Esophagus squamous epithelium (tissue), 5 donors: ENCODE measurements around the gene MORC3. TPM values are rescaled to one million over a fixed set of nuclear protein-coding genes. Genes with fewer than 3 reads are reported as not detected.

Source experiments
- DNase-seq: peaks from one replicate; lab custom pipeline; 2025; lab: John Stamatoyannopoulos, UW
- H3K27ac ChIP-seq, 4 donors: fragments of 200-600 bp; sonication (generic); one replicate each; pipeline ENCODE4 v1.5.1; 2016 to 2019; ENCODE audit warnings: mild to moderate bottlenecking in 1 of 4
- H3K27me3 ChIP-seq, 4 donors: fragments of 200-600 bp; sonication (generic); 1 replicate in 3 of 4; 2 replicates in 1 of 4; pipeline versions ENCODE4 v1.5.1 to v1.6.0; 2017 to 2021; ENCODE audit warnings: antibody characterized with exemption in 1 of 4
- H3K36me3 ChIP-seq, 3 donors: fragments of 200-600 bp; sonication (generic); one replicate each; pipeline ENCODE4 v1.5.1; 2016 to 2019
- H3K4me1 ChIP-seq, 3 donors: fragments of 200-600 bp; sonication (generic); one replicate each; pipeline ENCODE4 v1.5.1; 2017 to 2019
- H3K4me3 ChIP-seq, 4 donors: fragments of 200-600 bp; sonication (generic); 1 replicate in 3 of 4; 2 replicates in 1 of 4; pipeline ENCODE4 v1.5.1; 2016 to 2019; ENCODE audit warnings: mild to moderate bottlenecking in 2 of 4, moderate library complexity in 1 of 4
- H3K9me3 ChIP-seq, 3 donors: fragments of 200-600 bp; sonication (generic); one replicate each; pipeline ENCODE4 v1.5.1; 2016 to 2019
- CTCF ChIP-seq, 6 experiments: fragments of 450-650 bp in 4 of 6; fragments of 200-600 bp in 2 of 6; sonication (generic) in 2 of 6; IDR thresholded peaks; one replicate each; pipeline ENCODE4 v1.5.1; 2016 to 2019; ENCODE audit warnings: antibody characterized with exemption in 6 of 6, mild to moderate bottlenecking in 4 of 6, moderate library complexity in 4 of 6
- POLR2A ChIP-seq, 4 donors: fragments of 450-650 bp; IDR thresholded peaks; one replicate each; pipeline ENCODE4 v1.6.1; 2017; ENCODE audit warnings: antibody characterized with exemption in 4 of 4, mild to moderate bottlenecking in 4 of 4, moderate library complexity in 3 of 4
- WGBS, 2 donors: methylation state at CpG; one replicate each; pipeline ENCODE4 v1.1.5; 2018; 5-methylcytosine and 5-hydroxymethylcytosine counted together
- intact Hi-C: fragments of 100-400 bp; cut with DNase I; formaldehyde crosslinking; loops from one replicate; pipeline ENCODE4 v1.15.0; 2022
- total RNA-seq, 4 donors: library from RNA; depleted of rRNA; stranded (reverse); fragments of >200 nt; gene quantifications; one replicate each; pipeline ENCODE4 v1.1.0, GENCODE V29; 2016
- donor health status: DM: yes; HTN: yes; CAD: no.

MORC3 gene
- total RNA-seq, 4 donors from 2014 or later, result 31.9 to 50.5 (median 43.1) TPM

DNA sequence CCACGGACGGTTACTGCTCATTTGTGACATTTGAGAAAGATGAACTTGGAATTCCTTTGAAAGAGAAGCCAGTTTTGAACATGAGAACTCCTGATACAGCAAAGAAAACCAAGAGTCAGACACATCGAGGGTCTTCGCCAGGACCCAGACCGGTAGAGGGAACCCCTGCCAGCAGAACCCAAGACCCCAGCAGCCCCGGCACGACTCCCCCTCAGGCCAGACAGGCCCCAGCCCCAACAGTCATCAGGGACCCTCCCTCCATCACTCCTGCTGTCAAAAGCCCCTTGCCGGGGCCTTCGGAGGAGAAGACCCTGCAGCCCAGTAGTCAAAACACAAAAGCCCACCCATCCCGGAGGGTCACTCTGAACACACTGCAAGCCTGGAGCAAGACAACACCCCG is 92.9 kb downstream of the MORC3 start:
- H3K27me3 ChIP-seq, result no peaks in the 10 kb centered on the region
- no peaks in the 10 kb centered on the region for H3K4me1 ChIP-seq
- DNase-seq, result no peak
- intact Hi-C loops, result no loop called here
- H3K36me3 ChIP-seq, result peaks cover 0 to 68% (median 10%) of the 10 kb centered on the region in 3 donors
- no peak for TF ChIP-seq POLR2A (IDR thresholded peaks at IDR 0.05)
- TF ChIP-seq CTCF (IDR thresholded peaks at IDR 0.05), result no peak
- no peak overlapping the region for H3K27ac ChIP-seq
- 71 to 83% methylated on average over 3 to 4 of the region's 11 CpGs for WGBS, 2 donors
- no peaks in the 10 kb centered on the region for H3K9me3 ChIP-seq
- H3K4me3 ChIP-seq, result no peak overlapping the region

DNA sequence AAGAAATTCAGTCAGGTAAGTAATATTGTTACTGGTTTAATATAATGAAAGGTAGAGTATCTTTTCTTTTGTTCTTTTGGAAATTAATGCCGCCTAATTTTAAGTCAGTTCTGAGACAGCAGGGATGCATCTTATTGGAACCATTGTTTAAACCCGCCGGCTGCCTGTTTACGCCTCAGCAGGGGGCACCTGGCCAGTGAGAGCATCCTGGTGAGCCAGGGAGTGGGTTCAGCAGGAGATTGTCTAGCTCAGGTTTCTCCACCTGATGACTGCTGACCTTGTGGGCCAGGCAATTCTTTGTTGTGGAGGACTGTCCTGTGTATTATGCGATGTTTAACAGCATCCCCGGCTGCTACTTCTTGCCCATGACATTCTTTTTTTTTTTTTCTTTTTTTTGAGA is 95.4 kb downstream of the MORC3 start:
- Histone ChIP-seq H3K9me3 (no peaks in the 10 kb centered on the region), H3K36me3 (peaks cover 0 to 75% (median 10%) of the 10 kb centered on the region in 3 donors), H3K27ac (no peak overlapping the region), H3K4me1 (peaks cover 0 to 7% (median 0%) of the 10 kb centered on the region in 3 donors), H3K4me3 (no peak overlapping the region), H3K27me3 (no peaks in the 10 kb centered on the region)
- intact Hi-C loops, result no loop called here
- TF ChIP-seq CTCF (IDR thresholded peaks at IDR 0.05) (no peak), POLR2A (IDR thresholded peaks at IDR 0.05) (no peak)
- WGBS, 2 donors, result 91 to 98% methylated on average over 4 to 6 of the region's 6 CpGs
- DNase-seq, result no peak

DNA sequence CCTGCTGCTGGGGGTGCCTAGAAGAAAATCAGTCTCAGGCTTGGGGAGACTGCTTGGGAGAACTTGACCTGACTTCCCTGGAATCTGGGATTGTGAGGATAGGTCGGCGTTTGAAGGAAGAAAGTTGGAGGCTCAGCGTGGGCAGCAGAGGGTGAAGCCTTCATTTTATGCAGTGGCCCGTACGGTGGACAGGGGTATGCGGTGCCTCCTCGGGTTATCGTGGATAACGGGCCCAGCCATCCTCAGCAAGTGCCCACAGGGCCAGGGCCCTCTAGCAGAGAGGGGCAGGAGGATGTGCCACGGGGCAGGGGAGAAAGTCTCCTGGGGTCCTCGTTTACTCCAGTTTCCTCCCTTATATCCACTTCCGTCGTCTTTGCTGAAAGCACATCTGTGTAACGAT is 99.2 kb downstream of the MORC3 start:
- H3K27me3 ChIP-seq, result no peaks in the 10 kb centered on the region
- no peaks in the 10 kb centered on the region for H3K9me3 ChIP-seq
- H3K36me3 ChIP-seq, result peaks cover 0 to 39% (median 6%) of the 10 kb centered on the region in 3 donors
- WGBS, 2 donors, result 82 to 83% methylated on average over 12 to 14 of the region's 14 CpGs
- H3K4me3 ChIP-seq, result no peak overlapping the region
- no peak overlapping the region for H3K27ac ChIP-seq
- DNase-seq, result no peak
- intact Hi-C loops, result no loop called here
- peaks cover 0 to 15% (median 0%) of the 10 kb centered on the region in 3 donors for H3K4me1 ChIP-seq
- no peak for TF ChIP-seq POLR2A (IDR thresholded peaks at IDR 0.05)
- TF ChIP-seq CTCF (IDR thresholded peaks at IDR 0.05), result no peak

GRCh38 chr21:36419996-36420395 is 100.0 kb downstream of the MORC3 start:
- 0 to 2% methylated on average over 1 to 8 of the region's 8 CpGs for WGBS, 2 donors
- H3K4me3 ChIP-seq, result no peak overlapping the region
- H3K27me3 ChIP-seq, result no peaks in the 10 kb centered on the region
- DNase-seq, result no peak
- H3K36me3 ChIP-seq, result peaks cover 0 to 32% (median 6%) of the 10 kb centered on the region in 3 donors
- intact Hi-C loops, result loop anchor here (10.0 kb wide), 1 partner anchor 505 kb away; no protein-coding TSS in a partner anchor
- H3K27ac ChIP-seq, result no peak overlapping the region
- H3K9me3 ChIP-seq, result no peaks in the 10 kb centered on the region
- no peak for TF ChIP-seq POLR2A (IDR thresholded peaks at IDR 0.05)
- TF ChIP-seq CTCF (IDR thresholded peaks at IDR 0.05), result peak; percentile 62 to 84 (median 72)
- peaks cover 0 to 15% (median 0%) of the 10 kb centered on the region in 3 donors for H3K4me1 ChIP-seq

- Histone ChIP-seq H3K36me3 (peaks cover 0 to 26% (median 2%) of the 10 kb centered on the region in 3 donors), H3K27ac (no peak overlapping the region), H3K4me3 (no peak overlapping the region), H3K9me3 (no peaks in the 10 kb centered on the region), H3K4me1 (peaks cover 0 to 15% (median 0%) of the 10 kb centered on the region in 3 donors), H3K27me3 (no peaks in the 10 kb centered on the region)
- DNase-seq, result no peak
- TF ChIP-seq CTCF (IDR thresholded peaks at IDR 0.05) (no peak), POLR2A (IDR thresholded peaks at IDR 0.05) (no peak)
- intact Hi-C loops, result loop anchor here (10.0 kb wide), 1 partner anchor 504 kb away; no protein-coding TSS in a partner anchor
- WGBS, 2 donors, result 85 to 90% methylated on average over 10 to 18 of the region's 18 CpGs
Measured at GRCh38 chr21:36420571-36421339, 100.8 kb downstream of the MORC3 start.
